B cell (primary cell): ENCODE results near the gene WWC2.

Source experiments
- EZH2 ChIP-seq: IDR thresholded peaks from 2 replicates; pipeline ENCODE4 v1.6.1; 2012; ENCODE audit warnings: borderline replicate concordance, low read depth, mild to moderate bottlenecking, moderate library complexity, low read length; ENCODE audit not compliant: insufficient read depth, poor library complexity, severe bottlenecking
- TF ChIP-seq, protein P1 (sequence below): fragments of 200-600 bp; IDR thresholded peaks from one replicate; pipeline ENCODE4 v1.8.0; 2022; ENCODE audit warnings: antibody characterized with exemption, mild to moderate bottlenecking

DNA sequence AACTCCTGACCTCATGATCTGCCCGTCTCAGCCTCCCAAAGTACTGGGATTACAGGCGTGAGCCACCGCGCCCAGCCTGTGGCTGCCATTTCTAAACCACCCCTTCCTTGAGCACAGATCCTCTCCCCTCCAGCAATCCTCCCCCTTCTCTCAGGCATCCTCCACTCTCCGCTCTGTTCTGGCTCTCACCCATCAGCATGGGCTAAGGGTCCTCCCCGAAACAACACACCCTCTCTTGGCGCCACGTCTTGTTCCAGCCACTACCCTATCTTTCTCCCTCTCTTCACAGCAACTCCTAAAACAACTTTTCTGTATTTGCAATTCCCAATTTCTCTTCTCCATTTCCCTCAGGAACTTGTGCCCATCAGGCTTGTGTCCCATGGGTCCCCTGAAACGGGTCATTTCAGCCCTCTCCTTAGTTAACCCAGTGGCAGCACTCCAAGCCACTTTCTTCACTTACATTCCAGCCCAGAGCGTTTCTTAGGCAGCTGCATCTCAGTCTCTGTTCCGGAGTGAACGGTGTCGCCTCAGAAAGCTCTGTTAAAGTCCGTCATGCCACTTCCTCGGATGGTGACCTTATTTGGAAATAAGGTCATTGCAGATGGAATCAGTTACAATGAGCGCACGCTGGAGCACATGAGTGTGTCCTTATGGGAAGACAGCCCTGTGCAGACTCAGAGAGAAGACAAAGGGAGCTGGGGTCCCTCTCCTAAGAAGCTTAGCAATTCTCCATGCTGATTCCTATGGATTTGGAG, 251.4 kb downstream of the WWC2 start:
- TF ChIP-seq, protein P1, sequence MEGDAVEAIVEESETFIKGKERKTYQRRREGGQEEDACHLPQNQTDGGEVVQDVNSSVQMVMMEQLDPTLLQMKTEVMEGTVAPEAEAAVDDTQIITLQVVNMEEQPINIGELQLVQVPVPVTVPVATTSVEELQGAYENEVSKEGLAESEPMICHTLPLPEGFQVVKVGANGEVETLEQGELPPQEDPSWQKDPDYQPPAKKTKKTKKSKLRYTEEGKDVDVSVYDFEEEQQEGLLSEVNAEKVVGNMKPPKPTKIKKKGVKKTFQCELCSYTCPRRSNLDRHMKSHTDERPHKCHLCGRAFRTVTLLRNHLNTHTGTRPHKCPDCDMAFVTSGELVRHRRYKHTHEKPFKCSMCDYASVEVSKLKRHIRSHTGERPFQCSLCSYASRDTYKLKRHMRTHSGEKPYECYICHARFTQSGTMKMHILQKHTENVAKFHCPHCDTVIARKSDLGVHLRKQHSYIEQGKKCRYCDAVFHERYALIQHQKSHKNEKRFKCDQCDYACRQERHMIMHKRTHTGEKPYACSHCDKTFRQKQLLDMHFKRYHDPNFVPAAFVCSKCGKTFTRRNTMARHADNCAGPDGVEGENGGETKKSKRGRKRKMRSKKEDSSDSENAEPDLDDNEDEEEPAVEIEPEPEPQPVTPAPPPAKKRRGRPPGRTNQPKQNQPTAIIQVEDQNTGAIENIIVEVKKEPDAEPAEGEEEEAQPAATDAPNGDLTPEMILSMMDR, result no peak
- no peak for TF ChIP-seq EZH2
